Activated T-cell treated with anti-CD3 and anti-CD28 coated beads for 24 hours (primary cell): Measurements from ENCODE around the gene ATG4D.

Experiments used
- DNase-seq: peaks from one replicate; pipeline ENCODE4 v3.0.0-alpha.2; 2020; ENCODE audit warnings: low read depth

ATG4D gene

GRCh38 chr19:10580979-10581631, 37.4 kb downstream of the ATG4D start:
- peak; percentile 84 for DNase-seq

GRCh38 chr19:10582091-10582490, 38.4 kb downstream of the ATG4D start:
- DNase-seq = no peak

DNA sequence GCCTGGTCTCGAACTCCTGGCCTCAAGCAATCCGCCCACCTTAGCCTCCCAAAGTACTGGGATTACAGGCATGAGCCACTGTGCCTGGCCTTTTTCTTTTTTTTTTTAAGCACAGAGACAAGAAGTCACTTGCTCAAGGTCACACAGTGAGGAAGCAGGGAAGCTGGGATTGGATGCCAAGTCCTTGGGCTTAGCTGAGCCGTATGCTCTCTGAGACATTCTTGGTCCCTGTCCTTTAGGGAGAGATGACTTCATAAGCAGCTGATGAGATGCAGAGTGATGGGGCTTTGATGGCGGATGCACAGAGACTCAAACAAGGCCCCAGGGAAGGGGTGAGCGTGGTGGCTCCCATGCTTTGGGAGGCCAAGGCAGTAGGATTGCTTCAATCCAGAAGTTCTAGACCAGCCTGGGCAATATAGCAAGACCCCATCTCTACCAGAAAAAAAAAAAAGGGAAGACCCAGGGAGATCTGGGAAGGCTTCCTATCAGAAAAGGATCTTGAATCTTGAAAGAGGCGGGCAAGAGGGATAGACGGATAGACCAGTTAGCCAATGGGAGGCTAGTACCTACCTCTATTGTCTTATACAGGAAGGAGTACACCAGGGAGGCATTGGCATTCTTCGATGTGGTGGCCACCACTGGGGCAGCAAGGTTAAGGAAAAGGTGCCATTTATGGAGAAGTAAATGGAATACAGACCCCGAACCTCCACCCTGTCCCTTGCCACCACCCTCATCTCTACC, 39.5 kb downstream of the ATG4D start:
- DNase-seq = no peak

GRCh38 chr19:10586396-10586795, 42.7 kb downstream of the ATG4D start:
- DNase-seq = no peak

- no peak for DNase-seq
Observed at GRCh38 chr19:10587022-10587838, 43.5 kb downstream of the ATG4D start, which contains the start of gene AP1M2. Gene AP1M2 (minus strand): TSS chr19:10587312. CDS start chr19:10587231, 81 bp downstream.

DNA sequence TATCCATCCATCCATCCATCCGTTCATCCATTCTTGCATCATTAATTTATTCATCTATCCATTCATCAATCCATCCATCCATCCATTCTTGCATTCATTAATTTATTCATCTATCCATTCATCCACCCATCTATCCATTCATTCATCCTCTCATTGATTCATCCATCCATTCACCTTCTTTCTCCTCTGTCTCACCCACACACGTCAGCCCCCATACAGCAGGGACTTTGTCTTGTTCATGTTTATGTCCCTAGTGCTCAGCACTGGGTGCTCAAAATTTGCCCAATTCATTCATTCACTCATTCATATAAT, 44.1 kb downstream of the ATG4D start:
- DNase-seq = no peak

GRCh38 chr19:10593148-10593547, 49.4 kb downstream of the ATG4D start:
- DNase-seq = no peak

DNA sequence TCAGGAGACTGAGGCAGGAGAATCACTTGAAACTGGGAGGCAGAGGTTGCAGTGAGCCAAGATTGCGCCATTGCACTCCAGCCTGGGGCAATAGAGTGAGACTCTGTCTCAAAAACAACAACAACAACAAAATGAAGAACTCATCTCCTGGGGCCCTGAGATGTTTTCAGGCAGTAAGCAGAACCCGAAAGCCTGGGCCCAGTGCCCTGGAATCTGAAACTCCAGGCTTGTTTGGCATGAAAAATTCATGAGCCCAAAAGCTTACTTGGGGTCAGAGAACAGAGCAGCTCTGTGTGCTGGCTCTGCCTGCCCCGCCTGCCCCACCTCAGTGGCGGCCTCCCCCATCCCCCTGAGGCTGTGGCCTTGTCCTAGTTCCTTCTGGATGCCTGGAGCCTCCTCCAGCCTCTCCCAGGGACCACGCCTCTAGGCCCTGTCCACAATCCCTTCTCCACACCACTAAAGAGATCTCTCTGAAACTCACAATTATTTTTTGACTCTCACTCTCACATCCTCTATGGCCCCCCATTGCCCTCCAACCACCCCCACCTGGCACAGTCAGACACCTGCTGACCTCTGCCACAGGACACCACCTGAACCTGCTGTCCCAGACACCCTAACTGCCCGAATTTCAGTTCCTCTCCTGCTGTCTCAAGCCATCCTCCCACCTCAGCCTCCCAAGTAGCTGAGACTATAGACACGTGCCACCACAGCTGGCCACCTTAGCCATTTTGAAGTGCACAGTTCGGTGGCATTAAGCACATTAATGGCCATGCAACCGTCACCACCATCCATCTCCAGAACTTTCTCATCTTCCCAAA, 50.3 kb downstream of the ATG4D start:
- DNase-seq = no peak

GRCh38 chr19:10600149-10600548, 56.4 kb downstream of the ATG4D start:
- no peak for DNase-seq

DNA sequence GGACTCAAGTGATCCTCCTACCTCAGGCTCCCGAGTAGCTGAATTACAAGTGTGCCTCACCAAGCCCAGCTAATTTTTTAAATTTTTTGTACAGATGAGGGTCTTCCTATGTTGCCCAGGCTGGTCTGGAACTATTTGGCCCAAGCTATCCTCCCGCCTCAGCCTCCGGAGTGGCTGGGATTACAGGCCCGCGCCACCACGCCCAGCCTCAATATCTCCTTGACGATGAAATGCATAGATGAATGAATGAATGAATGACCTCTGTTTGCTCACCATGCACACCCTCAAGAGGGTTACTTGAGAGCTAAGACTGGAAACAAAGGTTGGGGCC, 58.3 kb downstream of the ATG4D start:
- DNase-seq = no peak

- DNase-seq = peak; percentile 82
Observed at GRCh38 chr19:10602330-10603083, 58.8 kb downstream of the ATG4D start.
